Activated T-helper 1 cell treated with anti-CD3 and anti-CD28 coated beads, Interleukin-12 subunit alpha, Interleukin-12 subunit beta, Interleukin-2, Interleukin-4 antibody, amounts not matched to agents 30 ng/mL and 10 ng/mL and 1 ng/mL, durations not matched to agents 14 hours and 24 hours and 36 hours (primary cell): ENCODE data around the gene NBEAL1. TPM values are rescaled to one million over a fixed set of nuclear protein-coding genes. Genes with fewer than 3 reads are reported as not detected.
"Not testable (repeated sequence)": the region's sequence is repeated elsewhere in the genome, so short reads cannot be mapped to it uniquely, and the experiment has no call there.

Source experiments
- DNase-seq: peaks from one replicate; pipeline ENCODE4 v3.0.0; 2021; ENCODE audit warnings: low spot score
- H3K27ac Mint-ChIP-seq: one replicate; pipeline ENCODE4 v1.8.0; 2021; ENCODE audit warnings: mild to moderate bottlenecking, mixed read lengths
- H3K27me3 Mint-ChIP-seq: one replicate; pipeline ENCODE4 v1.8.0; 2022; ENCODE audit warnings: mild to moderate bottlenecking, moderate library complexity, mixed read lengths; ENCODE audit not compliant: insufficient read depth
- H3K36me3 Mint-ChIP-seq: one replicate; pipeline ENCODE4 v1.8.0; 2021; ENCODE audit warnings: low read depth, mixed read lengths
- H3K4me1 Mint-ChIP-seq: one replicate; pipeline ENCODE4 v1.8.0; 2021; ENCODE audit warnings: low read depth, mixed read lengths
- H3K4me3 Mint-ChIP-seq: one replicate; pipeline ENCODE4 v1.8.0; 2021; ENCODE audit warnings: mild to moderate bottlenecking, moderate library complexity, mixed read lengths
- H3K9me3 Mint-ChIP-seq: one replicate; pipeline ENCODE4 v1.8.0; 2021; ENCODE audit warnings: mixed read lengths
- intact Hi-C: fragments of 100-400 bp; cut with micrococcal nuclease; formaldehyde crosslinking; loops from one replicate; pipeline ENCODE4 v1.15.1; 2024
- total RNA-seq: library from RNA; stranded (reverse); gene quantifications from 2 replicates; pipeline ENCODE4 v1.2.3, GENCODE V29; 2022

The NBEAL1 gene
- total RNA-seq, 1 donor from 2014 or later = 10.7 TPM

DNA sequence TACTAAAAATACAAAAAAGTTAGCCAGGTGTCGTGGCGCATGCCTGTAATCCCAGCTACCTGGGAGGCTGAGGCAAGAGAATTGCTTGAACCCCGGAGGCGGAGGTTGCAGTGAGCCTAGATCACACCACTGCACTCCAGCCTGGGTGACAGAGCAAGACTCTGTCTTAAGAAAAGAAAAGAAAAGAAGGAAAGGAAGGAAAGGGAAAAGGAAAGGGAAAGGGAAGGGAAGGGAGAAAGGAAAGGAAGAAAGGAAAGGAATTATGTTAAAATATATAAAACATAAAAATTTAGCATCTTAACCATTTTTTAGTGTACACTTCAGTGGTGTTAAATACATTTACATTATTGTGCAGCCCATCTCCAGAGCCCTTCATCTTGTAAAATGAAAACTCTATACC lies 76.0 kb downstream of the NBEAL1 start:
- intact Hi-C loops, DNase-seq, H3K4me1 Mint-ChIP-seq, H3K27me3 Mint-ChIP-seq, H3K9me3 Mint-ChIP-seq, H3K36me3 Mint-ChIP-seq, H3K27ac Mint-ChIP-seq, H3K4me3 Mint-ChIP-seq: not testable (repeated sequence)

GRCh38 chr2:203097735-203098134 lies 83.1 kb downstream of the NBEAL1 start:
- no peaks in the 10 kb centered on the region for H3K27me3 Mint-ChIP-seq
- no peak overlapping the region for H3K27ac Mint-ChIP-seq
- no peak overlapping the region for H3K4me3 Mint-ChIP-seq
- intact Hi-C loops = no loop called here
- DNase-seq = no peak
- H3K36me3 Mint-ChIP-seq = peaks cover 7% of the 10 kb centered on the region
- H3K4me1 Mint-ChIP-seq = no peaks in the 10 kb centered on the region
- peaks cover 1% of the 10 kb centered on the region for H3K9me3 Mint-ChIP-seq

GRCh38 chr2:203102357-203102756 lies 87.7 kb downstream of the NBEAL1 start:
- H3K4me3 Mint-ChIP-seq, H3K27me3 Mint-ChIP-seq, H3K4me1 Mint-ChIP-seq, DNase-seq, H3K27ac Mint-ChIP-seq, intact Hi-C loops: not testable (repeated sequence)
- Mint-ChIP-seq H3K36me3 (peaks cover 27% of the 10 kb centered on the region), H3K9me3 (peaks cover 28% of the 10 kb centered on the region)

DNA sequence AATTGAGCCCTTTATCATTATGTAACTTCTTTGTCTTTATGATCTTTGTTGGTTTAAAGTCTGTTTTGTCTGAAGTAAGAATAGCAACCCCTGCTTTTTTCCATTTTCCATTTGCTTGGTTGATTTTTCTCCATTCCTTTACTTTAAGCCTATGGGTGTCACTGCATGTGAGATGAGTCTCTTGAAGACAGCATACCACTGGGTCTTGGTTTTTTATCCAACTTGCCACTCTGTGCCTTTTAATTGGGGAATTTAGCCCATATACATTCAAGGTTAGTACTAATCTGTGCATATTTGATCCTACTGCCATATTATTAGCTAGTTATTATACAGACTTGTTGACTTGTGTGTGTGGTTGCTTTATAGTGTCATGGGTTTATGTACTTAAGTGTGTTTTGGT lies 89.6 kb downstream of the NBEAL1 start:
- peaks cover 28% of the 10 kb centered on the region for H3K9me3 Mint-ChIP-seq
- intact Hi-C loops = no loop called here
- no peaks in the 10 kb centered on the region for H3K4me1 Mint-ChIP-seq
- H3K27me3 Mint-ChIP-seq = no peaks in the 10 kb centered on the region
- no peak for DNase-seq
- H3K27ac Mint-ChIP-seq = no peak overlapping the region
- H3K36me3 Mint-ChIP-seq = peaks cover 27% of the 10 kb centered on the region
- no peak overlapping the region for H3K4me3 Mint-ChIP-seq

DNA sequence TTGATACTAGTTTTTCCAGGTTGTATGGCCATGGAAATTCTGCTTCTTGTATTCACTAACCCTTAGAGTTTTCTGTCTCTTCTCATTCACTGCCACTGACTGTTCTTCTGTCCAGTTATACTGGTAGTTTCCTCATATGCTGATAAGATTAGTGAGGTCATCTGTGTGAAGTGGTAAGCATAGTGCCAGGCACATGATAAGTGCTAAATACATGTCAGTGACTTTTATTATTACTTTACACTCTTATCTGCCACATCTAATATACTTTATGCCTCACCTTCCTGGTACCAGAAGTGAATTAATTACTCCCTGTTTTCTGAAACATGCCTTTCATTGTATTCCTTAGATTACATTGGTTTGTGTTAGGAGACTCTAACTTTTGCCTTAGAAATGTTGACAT lies 91.3 kb downstream of the NBEAL1 start:
- Mint-ChIP-seq H3K36me3 (peaks cover 23% of the 10 kb centered on the region), H3K4me3 (no peak overlapping the region), H3K27ac (no peak overlapping the region), H3K9me3 (peaks cover 28% of the 10 kb centered on the region), H3K4me1 (no peaks in the 10 kb centered on the region), H3K27me3 (no peaks in the 10 kb centered on the region)
- DNase-seq = no peak
- intact Hi-C loops = no loop called here

DNA sequence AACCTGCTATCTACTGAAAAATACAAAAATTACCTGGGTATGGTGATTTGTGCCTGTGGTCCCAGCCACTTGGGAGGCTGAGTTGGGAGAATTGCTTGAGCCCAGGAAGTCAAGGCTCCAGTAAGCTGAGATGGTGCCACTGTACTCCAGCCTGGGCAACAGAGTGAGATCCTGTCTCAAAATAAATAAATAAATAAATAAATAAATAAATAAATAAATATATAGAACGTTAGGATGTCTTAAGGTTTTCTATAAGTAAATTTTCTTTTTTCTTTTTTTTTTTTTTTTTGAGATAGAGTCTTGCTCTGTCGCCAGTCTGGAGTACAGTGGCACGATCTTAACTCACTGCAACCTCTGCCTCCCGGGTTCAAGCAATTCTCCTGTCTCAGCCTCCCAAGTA lies 95.8 kb downstream of the NBEAL1 start:
- not testable (repeated sequence) for H3K27me3 Mint-ChIP-seq, H3K9me3 Mint-ChIP-seq

GRCh38 chr2:203112342-203112741 lies 97.7 kb downstream of the NBEAL1 start:
- H3K4me1 Mint-ChIP-seq = no peaks in the 10 kb centered on the region
- H3K36me3 Mint-ChIP-seq = peaks cover 3% of the 10 kb centered on the region
- no peak overlapping the region for H3K27ac Mint-ChIP-seq
- H3K27me3 Mint-ChIP-seq = no peaks in the 10 kb centered on the region
- H3K4me3 Mint-ChIP-seq = no peak overlapping the region
- no peaks in the 10 kb centered on the region for H3K9me3 Mint-ChIP-seq
- intact Hi-C loops = no loop called here
- no peak for DNase-seq

More for the DNA sequence above, 95.8 kb downstream of the NBEAL1 start:
- H3K4me1 Mint-ChIP-seq, DNase-seq, H3K36me3 Mint-ChIP-seq, H3K27ac Mint-ChIP-seq, intact Hi-C loops, H3K4me3 Mint-ChIP-seq: not testable (repeated sequence)

- H3K27ac Mint-ChIP-seq, H3K36me3 Mint-ChIP-seq, H3K27me3 Mint-ChIP-seq, intact Hi-C loops, H3K9me3 Mint-ChIP-seq, H3K4me3 Mint-ChIP-seq, DNase-seq, H3K4me1 Mint-ChIP-seq: not testable (repeated sequence)
Observed at GRCh38 chr2:203115201-203115700, 100.6 kb downstream of the NBEAL1 start.

DNA sequence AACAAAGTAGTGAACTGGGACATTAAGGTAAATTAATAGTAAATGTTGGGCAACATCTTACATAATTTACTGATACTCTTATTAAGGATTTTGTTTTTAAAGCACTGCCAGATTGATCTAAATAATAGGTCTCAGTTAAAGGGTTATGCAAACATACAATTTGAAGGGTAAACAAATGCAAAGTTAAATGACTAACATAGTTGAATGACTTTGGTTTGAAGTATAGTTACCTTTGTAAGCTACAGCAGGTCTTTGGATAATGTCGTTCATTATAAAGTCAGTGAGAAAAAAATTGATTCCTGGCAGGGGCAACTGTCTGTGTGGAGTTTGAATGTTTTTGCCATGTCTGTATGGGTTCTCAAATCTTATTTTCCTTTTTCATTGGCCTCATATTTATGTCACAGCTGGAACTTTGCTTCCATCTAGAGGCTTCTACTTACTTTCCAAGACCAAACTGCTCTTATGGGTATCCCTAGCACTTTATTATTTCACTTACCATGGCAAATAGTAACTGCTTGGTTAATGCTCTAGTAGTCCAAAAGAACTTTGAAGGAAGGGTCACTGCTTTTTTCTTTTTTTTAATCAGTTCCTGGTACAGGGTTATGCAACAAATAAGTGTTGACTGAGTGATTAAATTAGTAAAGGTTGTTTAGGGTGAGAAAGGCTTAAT lies 107.8 kb downstream of the NBEAL1 start:
- H3K4me3 Mint-ChIP-seq = no peak overlapping the region
- H3K27ac Mint-ChIP-seq = no peak overlapping the region
- H3K27me3 Mint-ChIP-seq = no peaks in the 10 kb centered on the region
- DNase-seq = no peak
- no peaks in the 10 kb centered on the region for H3K9me3 Mint-ChIP-seq
- intact Hi-C loops = no loop called here
- H3K4me1 Mint-ChIP-seq = no peaks in the 10 kb centered on the region
- H3K36me3 Mint-ChIP-seq = peaks cover 1% of the 10 kb centered on the region

- Mint-ChIP-seq H3K4me3 (no peak overlapping the region), H3K27me3 (no peaks in the 10 kb centered on the region), H3K4me1 (no peaks in the 10 kb centered on the region), H3K27ac (no peak overlapping the region), H3K36me3 (peaks cover 1% of the 10 kb centered on the region), H3K9me3 (no peaks in the 10 kb centered on the region)
- no peak for DNase-seq
- intact Hi-C loops = no loop called here
Observed at GRCh38 chr2:203126996-203127395, 112.3 kb downstream of the NBEAL1 start.

GRCh38 chr2:203135105-203135504 lies 120.4 kb downstream of the NBEAL1 start:
- Mint-ChIP-seq H3K4me1 (no peaks in the 10 kb centered on the region), H3K27ac (no peak overlapping the region), H3K27me3 (no peaks in the 10 kb centered on the region), H3K36me3 (peaks cover 2% of the 10 kb centered on the region), H3K4me3 (no peak overlapping the region), H3K9me3 (no peaks in the 10 kb centered on the region)
- intact Hi-C loops = no loop called here
- no peak for DNase-seq

- Mint-ChIP-seq H3K36me3 (peaks cover 7% of the 10 kb centered on the region), H3K9me3 (no peaks in the 10 kb centered on the region), H3K4me3 (no peak overlapping the region), H3K27ac (no peak overlapping the region), H3K4me1 (no peaks in the 10 kb centered on the region), H3K27me3 (no peaks in the 10 kb centered on the region)
- intact Hi-C loops = no loop called here
- no peak for DNase-seq
Observed at GRCh38 chr2:203143391-203143790, 128.7 kb downstream of the NBEAL1 start.

GRCh38 chr2:203149194-203149593 lies 134.5 kb downstream of the NBEAL1 start:
- no peak overlapping the region for H3K27ac Mint-ChIP-seq
- intact Hi-C loops = no loop called here
- no peaks in the 10 kb centered on the region for H3K9me3 Mint-ChIP-seq
- H3K4me1 Mint-ChIP-seq = no peaks in the 10 kb centered on the region
- H3K4me3 Mint-ChIP-seq = no peak overlapping the region
- no peaks in the 10 kb centered on the region for H3K27me3 Mint-ChIP-seq
- H3K36me3 Mint-ChIP-seq = peaks cover 10% of the 10 kb centered on the region
- DNase-seq = no peak

DNA sequence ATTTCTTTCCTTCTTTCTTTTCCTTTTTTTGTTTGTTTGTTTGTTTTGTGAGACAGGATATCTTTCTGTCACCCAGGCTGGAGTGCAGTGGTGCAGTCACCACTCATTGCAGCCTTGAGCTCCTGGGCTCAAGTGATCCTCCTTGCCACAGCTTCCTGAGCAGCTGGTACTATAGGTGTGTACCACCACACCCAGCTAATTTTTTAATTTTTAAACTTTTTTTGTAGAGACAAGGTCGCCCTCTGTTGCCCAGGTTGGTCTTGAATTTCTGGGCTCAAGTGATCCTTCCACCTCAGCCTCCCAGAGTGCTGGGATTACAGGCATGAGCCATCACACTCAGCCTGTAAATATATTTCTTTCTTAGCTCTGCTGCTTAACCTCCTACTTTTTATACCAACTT lies 140.7 kb downstream of the NBEAL1 start:
- Mint-ChIP-seq H3K4me1 (peaks cover 8% of the 10 kb centered on the region), H3K27me3 (no peaks in the 10 kb centered on the region), H3K9me3 (no peaks in the 10 kb centered on the region), H3K36me3 (no peaks in the 10 kb centered on the region), H3K27ac (no peak overlapping the region), H3K4me3 (no peak overlapping the region)
- no peak for DNase-seq
- intact Hi-C loops = loop anchor here (1.0 kb wide), 1 partner anchor 567 kb away; no protein-coding TSS in a partner anchor
